Middle frontal gyrus (tissue), 1 donor: ENCODE results near the gene CNKSR3.
"Not testable (repeated sequence)": the region's sequence is repeated elsewhere in the genome, so short reads cannot be mapped to it uniquely, and the experiment has no call there.

Experiments used
- DNase-seq: peaks from one replicate; pipeline ENCODE4 v3.0.0-alpha.2; 2015; ENCODE audit warnings: low spot score; ENCODE audit errors: extremely low spot score

Gene CNKSR3

GRCh38 chr6:154528310-154528915 lies 17.9 kb upstream of the CNKSR3 start:
- no peak for DNase-seq

- no peak for DNase-seq
Measured at GRCh38 chr6:154526996-154527395, 16.5 kb upstream of the CNKSR3 start.

GRCh38 chr6:154522576-154522975 lies 12.1 kb upstream of the CNKSR3 start:
- DNase-seq: no peak

GRCh38 chr6:154521412-154521811 lies 10.9 kb upstream of the CNKSR3 start:
- no peak for DNase-seq

GRCh38 chr6:154520280-154520679 lies 9.8 kb upstream of the CNKSR3 start:
- no peak for DNase-seq

- no peak for DNase-seq
Measured at GRCh38 chr6:154518396-154518795, 7.9 kb upstream of the CNKSR3 start.

- no peak for DNase-seq
Measured at GRCh38 chr6:154516276-154516675, 5.8 kb upstream of the CNKSR3 start.

- DNase-seq: no peak
Measured at GRCh38 chr6:154515826-154516225, 5.3 kb upstream of the CNKSR3 start.

- not testable (repeated sequence) for DNase-seq
Measured at GRCh38 chr6:154515076-154515475, 4.6 kb upstream of the CNKSR3 start.

GRCh38 chr6:154514481-154514880 lies 4.0 kb upstream of the CNKSR3 start:
- DNase-seq: no peak

- DNase-seq: no peak
Measured at GRCh38 chr6:154513601-154514320, 3.3 kb upstream of the CNKSR3 start.

GRCh38 chr6:154512201-154512600 lies 1.7 kb upstream of the CNKSR3 start:
- DNase-seq: no peak

GRCh38 chr6:154511791-154512190 lies 1.3 kb upstream of the CNKSR3 start:
- no peak for DNase-seq

- no peak for DNase-seq
Measured at GRCh38 chr6:154509421-154510143, 903 bp downstream of the CNKSR3 start.

- DNase-seq: peak; percentile 8
Measured at GRCh38 chr6:154508573-154509375, 1.7 kb downstream of the CNKSR3 start.

- DNase-seq: no peak
Measured at GRCh38 chr6:154506991-154507898, 3.2 kb downstream of the CNKSR3 start.

GRCh38 chr6:154506582-154506981 lies 3.9 kb downstream of the CNKSR3 start:
- no peak for DNase-seq

- no peak for DNase-seq
Measured at GRCh38 chr6:154506108-154506507, 4.4 kb downstream of the CNKSR3 start.

- DNase-seq: no peak
Measured at GRCh38 chr6:154504865-154505449, 5.5 kb downstream of the CNKSR3 start.

- no peak for DNase-seq
Measured at GRCh38 chr6:154504102-154504501, 6.4 kb downstream of the CNKSR3 start.
